HS-5 (cell line): ENCODE measurements around the gene IQSEC2.

Experiments used
- DNase-seq: peaks from one replicate; pipeline ENCODE4 v3.0.0-alpha.2; 2012; ENCODE audit warnings: low read depth

IQSEC2 gene

GRCh38 chrX:53268173-53268572 lies 13.2 kb downstream of the IQSEC2 start:
- no peak for DNase-seq

GRCh38 chrX:53266914-53267313 lies 14.5 kb downstream of the IQSEC2 start:
- DNase-seq = no peak

- no peak for DNase-seq
These were observed 15.4 kb downstream of the IQSEC2 start for GRCh38 chrX:53265771-53266574.

GRCh38 chrX:53263597-53264094 lies 17.7 kb downstream of the IQSEC2 start:
- DNase-seq = no peak

GRCh38 chrX:53262918-53263394 lies 18.4 kb downstream of the IQSEC2 start:
- no peak for DNase-seq

GRCh38 chrX:53262189-53262917 lies 19.0 kb downstream of the IQSEC2 start:
- no peak for DNase-seq

- no peak for DNase-seq
These were observed 19.9 kb downstream of the IQSEC2 start for GRCh38 chrX:53261355-53261972.

GRCh38 chrX:53260836-53261235 lies 20.5 kb downstream of the IQSEC2 start:
- no peak for DNase-seq

- no peak for DNase-seq
These were observed 23.5 kb downstream of the IQSEC2 start for GRCh38 chrX:53257670-53258423.

GRCh38 chrX:53257166-53257565 lies 24.2 kb downstream of the IQSEC2 start:
- DNase-seq = no peak

- no peak for DNase-seq
These were observed 24.8 kb downstream of the IQSEC2 start for GRCh38 chrX:53256446-53257041.

GRCh38 chrX:53255738-53256191 lies 25.6 kb downstream of the IQSEC2 start:
- DNase-seq = no peak

GRCh38 chrX:53254570-53255461 lies 26.6 kb downstream of the IQSEC2 start:
- DNase-seq = no peak

GRCh38 chrX:53253293-53254020 lies 27.9 kb downstream of the IQSEC2 start:
- no peak for DNase-seq

- DNase-seq = peak; percentile 36
These were observed 30.1 kb downstream of the IQSEC2 start for GRCh38 chrX:53251307-53251706.

GRCh38 chrX:53250556-53250955 lies 30.8 kb downstream of the IQSEC2 start:
- no peak for DNase-seq

- no peak for DNase-seq
These were observed 31.9 kb downstream of the IQSEC2 start for GRCh38 chrX:53249408-53250042.

GRCh38 chrX:53247928-53248327 lies 33.5 kb downstream of the IQSEC2 start:
- no peak for DNase-seq

- DNase-seq = no peak
These were observed 35.2 kb downstream of the IQSEC2 start for GRCh38 chrX:53246231-53246630.
